H9 (cell line): ENCODE results near the gene RPL29. TPM values are rescaled to one million over a fixed set of nuclear protein-coding genes. Genes with fewer than 3 reads are reported as not detected.

ENCODE experiments used
- DNase-seq: peaks from one replicate; pipeline ENCODE4 v3.0.0-alpha.2; 2017
- H2AFZ ChIP-seq: one replicate; pipeline ENCODE4 v1.6.1; 2013; ENCODE audit warnings: mild to moderate bottlenecking, low read length, control low read depth, moderate library complexity
- H2AK5ac ChIP-seq: 2 replicates; pipeline ENCODE4 v1.6.1; 2013; ENCODE audit warnings: low read length, control low read depth, mixed read lengths; ENCODE audit not compliant: insufficient read length
- H2BK120ac ChIP-seq: one replicate; pipeline ENCODE4 v1.6.1; 2013; ENCODE audit warnings: low read depth, mild to moderate bottlenecking, low read length, control low read depth, inconsistent platforms; ENCODE audit not compliant: poor library complexity, severe bottlenecking
- H2BK12ac ChIP-seq: 2 replicates; pipeline ENCODE4 v1.6.1; 2013; ENCODE audit warnings: low read length, control low read depth, mixed read lengths, low read depth; ENCODE audit not compliant: insufficient read length
- H2BK15ac ChIP-seq: 2 replicates; pipeline ENCODE4 v1.6.1; 2013; ENCODE audit warnings: low read depth, low read length, control low read depth
- H2BK20ac ChIP-seq: one replicate; pipeline ENCODE4 v1.6.1; 2013; ENCODE audit warnings: low read depth, mild to moderate bottlenecking, low read length, control low read depth, inconsistent platforms; ENCODE audit not compliant: poor library complexity, severe bottlenecking
- H2BK5ac ChIP-seq: 2 replicates; pipeline ENCODE4 v1.6.1; 2013; ENCODE audit warnings: low read length, control low read depth, mixed read lengths; ENCODE audit not compliant: insufficient read length
- H3K14ac ChIP-seq: 2 replicates; pipeline ENCODE4 v1.6.1; 2013; ENCODE audit warnings: low read length, control low read depth; ENCODE audit not compliant: insufficient read depth
- H3K18ac ChIP-seq: 2 replicates; pipeline ENCODE4 v1.6.1; 2013; ENCODE audit warnings: low read depth, mild to moderate bottlenecking, mixed read lengths, low read length, control low read depth; ENCODE audit not compliant: insufficient read length
- H3K23ac ChIP-seq: 2 replicates; pipeline ENCODE4 v1.6.1; 2013; ENCODE audit warnings: low read length, control low read depth, mixed read lengths, low read depth; ENCODE audit not compliant: insufficient read length
- H3K23me2 ChIP-seq: 2 replicates; pipeline ENCODE4 v1.6.1; 2013; ENCODE audit warnings: low read depth, mild to moderate bottlenecking, mixed read lengths, low read length, control low read depth; ENCODE audit not compliant: insufficient read length, poor library complexity, severe bottlenecking
- H3K27ac ChIP-seq: 2 replicates; pipeline ENCODE4 v1.5.1; 2013; ENCODE audit warnings: low read length, control low read depth, mixed read lengths, low read depth; ENCODE audit not compliant: insufficient read length
- H3K27me3 ChIP-seq: 2 replicates; pipeline ENCODE4 v1.6.1; 2013; ENCODE audit warnings: low read length, control low read depth, inconsistent platforms; ENCODE audit not compliant: insufficient read depth
- H3K4ac ChIP-seq: 2 replicates; pipeline ENCODE4 v1.6.1; 2013; ENCODE audit warnings: low read depth, mild to moderate bottlenecking, control low read depth, inconsistent platforms, low read length, moderate library complexity
- H3K4me1 ChIP-seq: 2 replicates; pipeline ENCODE4 v1.6.1; 2013; ENCODE audit warnings: low read length, control low read depth, inconsistent platforms; ENCODE audit not compliant: insufficient read depth
- H3K4me2 ChIP-seq: 2 replicates; pipeline ENCODE4 v1.6.1; 2013; ENCODE audit warnings: low read length, control low read depth, mixed read lengths; ENCODE audit not compliant: insufficient read length, insufficient read depth
- H3K56ac ChIP-seq: 2 replicates; pipeline ENCODE4 v1.6.1; 2013; ENCODE audit warnings: low read depth, mild to moderate bottlenecking, mixed read lengths, low read length, control low read depth; ENCODE audit not compliant: insufficient read length
- H3K79me1 ChIP-seq: 2 replicates; pipeline ENCODE4 v1.6.1; 2013; ENCODE audit warnings: low read depth, mild to moderate bottlenecking, moderate library complexity, low read length, control low read depth, inconsistent platforms; ENCODE audit not compliant: insufficient read depth, poor library complexity, severe bottlenecking
- H3K79me2 ChIP-seq: 2 replicates; pipeline ENCODE4 v1.6.1; 2013; ENCODE audit warnings: low read length, control low read depth, inconsistent platforms; ENCODE audit not compliant: insufficient read depth
- H3K9ac ChIP-seq: 2 replicates; pipeline ENCODE4 v1.6.1; 2013; ENCODE audit warnings: low read length, control low read depth, mixed read lengths; ENCODE audit not compliant: insufficient read length; ENCODE audit errors: extremely low read depth
- H3K9me3 ChIP-seq: one replicate; pipeline ENCODE4 v1.6.1; 2013; ENCODE audit warnings: low read depth, low read length, inconsistent platforms; ENCODE audit not compliant: control insufficient read depth
- H3T11ph ChIP-seq: one replicate; pipeline ENCODE4 v1.6.1; 2013; ENCODE audit warnings: mild to moderate bottlenecking, low read length, control low read depth, inconsistent platforms
- H4K20me1 ChIP-seq: one replicate; pipeline ENCODE4 v1.6.1; 2013; ENCODE audit not compliant: control insufficient read depth, insufficient read length, insufficient read depth
- H4K5ac ChIP-seq: 2 replicates; pipeline ENCODE4 v1.6.1; 2013; ENCODE audit warnings: low read depth, mild to moderate bottlenecking, mixed read lengths, low read length, control low read depth; ENCODE audit not compliant: insufficient read length
- H4K8ac ChIP-seq: replicated peaks from 2 replicates; pipeline ENCODE4 v1.6.1; 2013; ENCODE audit warnings: low read length, control low read depth, mixed read lengths, low read depth; ENCODE audit not compliant: insufficient read length
- H4K91ac ChIP-seq: 2 replicates; pipeline ENCODE4 v1.6.1; 2013; ENCODE audit warnings: low read depth, mild to moderate bottlenecking, moderate library complexity, mixed read lengths, low read length, control low read depth; ENCODE audit not compliant: insufficient read length
- H3K27ac Mint-ChIP-seq, 3 experiments: 2 replicates in 2 of 3; 3 replicates in 1 of 3; pipeline ENCODE4 v1.8.0; 2020 to 2021; ENCODE audit warnings: mixed read lengths in 3 of 3, mild to moderate bottlenecking in 1 of 3, moderate library complexity in 1 of 3
- H3K27me3 Mint-ChIP-seq: 2 replicates; pipeline ENCODE4 v1.8.0; 2021; ENCODE audit warnings: low read depth, mild to moderate bottlenecking, moderate library complexity, mixed read lengths
- H3K36me3 Mint-ChIP-seq, 3 experiments: 2 replicates in 2 of 3; 3 replicates in 1 of 3; pipeline ENCODE4 v1.8.0; 2020 to 2021; ENCODE audit warnings: low read depth in 3 of 3, mixed read lengths in 3 of 3; ENCODE audit not compliant: insufficient read depth in 1 of 3
- H3K4me1 Mint-ChIP-seq, 2 experiments: 2 replicates each; pipeline ENCODE4 v1.8.0; 2020; ENCODE audit warnings: mixed read lengths in 2 of 2
- H3K4me3 Mint-ChIP-seq, 2 experiments: 2 replicates in 1 of 2; 3 replicates in 1 of 2; pipeline ENCODE4 v1.8.0; 2020 to 2021; ENCODE audit warnings: mild to moderate bottlenecking in 2 of 2, mixed read lengths in 2 of 2, moderate library complexity in 1 of 2
- H3K9me3 Mint-ChIP-seq, 2 experiments: 2 replicates in 1 of 2; 3 replicates in 1 of 2; pipeline ENCODE4 v1.8.0; 2020; ENCODE audit warnings: mild to moderate bottlenecking in 2 of 2, mixed read lengths in 2 of 2, moderate library complexity in 1 of 2
- CTCF ChIP-seq: fragments of 200-600 bp; sonication (generic); conservative IDR thresholded peaks from 3 replicates; pipeline ENCODE4 v1.8.0; 2021; ENCODE audit warnings: antibody characterized with exemption, mild to moderate bottlenecking
- WGBS: extraction: QIAGEN DNeasy Blood & Tissue Kit; methylation state at CpG from one replicate; pipeline ENCODE4 v1.1.7; 2013; ENCODE audit warnings: missing lambda C conversion rate, low lambda C conversion rate, mixed read lengths; ENCODE audit not compliant: insufficient read length; ENCODE audit errors: extremely low coverage; 5-methylcytosine and 5-hydroxymethylcytosine counted together
- total RNA-seq: library from RNA; stranded (reverse); gene quantifications from 2 replicates; pipeline ENCODE4 v1.2.1, GENCODE V29; 2021

The RPL29 gene
- total RNA-seq, 1 experiment from 2014 or later = 1,592 TPM

- no peak overlapping the region for H2BK12ac ChIP-seq
- H3K18ac ChIP-seq = no peak overlapping the region
- H3T11ph ChIP-seq = no peak overlapping the region
- no peak overlapping the region for H3K23ac ChIP-seq
- no peaks in the 10 kb centered on the region for H3K9me3 ChIP-seq
- DNase-seq = no peak
- H3K27ac Mint-ChIP-seq = no peak overlapping the region
- no peak overlapping the region for H3K4me2 ChIP-seq
- H2BK5ac ChIP-seq = no peak overlapping the region
- peaks cover 4% of the 10 kb centered on the region for H3K27me3 Mint-ChIP-seq
- H3K27ac ChIP-seq = no peak overlapping the region
- no peak overlapping the region for H4K8ac ChIP-seq
- no peak overlapping the region for H2AK5ac ChIP-seq
- peaks cover 19 to 21% (median 20%) of the 10 kb centered on the region in 3 experiments for H3K36me3 Mint-ChIP-seq
- no CpG with 5 or more reads among the region's 7 CpGs for WGBS
- peaks cover 7% of the 10 kb centered on the region for H3K4me1 ChIP-seq
- no peaks in the 10 kb centered on the region; a peak in 1 of 5 replicates for H3K9me3 Mint-ChIP-seq
- no peak for TF ChIP-seq CTCF
- H2AFZ ChIP-seq = no peak overlapping the region
- H3K79me1 ChIP-seq = peaks cover 7% of the 10 kb centered on the region
- no peak overlapping the region for H3K14ac ChIP-seq
- H2BK20ac ChIP-seq = no peak overlapping the region
- peaks cover 33 to 43% of the 10 kb centered on the region in 2 experiments for H3K4me1 Mint-ChIP-seq
- peaks cover 10% of the 10 kb centered on the region; the same call in 1 of the 2 replicates for H3K79me2 ChIP-seq
- no peak overlapping the region for H3K4ac ChIP-seq
- peaks cover 2% of the 10 kb centered on the region for H4K20me1 ChIP-seq
- peaks cover 11% of the 10 kb centered on the region for H3K23me2 ChIP-seq
- no peak overlapping the region for H2BK15ac ChIP-seq
- H2BK120ac ChIP-seq = no peak overlapping the region
- no peak overlapping the region for H3K4me3 Mint-ChIP-seq
- H3K9ac ChIP-seq = no peak overlapping the region
- H4K91ac ChIP-seq = no peak overlapping the region
- H3K56ac ChIP-seq = no peak overlapping the region
- H3K27me3 ChIP-seq = no peaks in the 10 kb centered on the region
- H4K5ac ChIP-seq = no peak overlapping the region
These were observed 3.1 kb upstream of the RPL29 start for GRCh38 chr3:51998774-51999173.
